COLO668 (cell line): Measurements from ENCODE around the gene APOBEC3H.

ENCODE experiments used
- DNase-seq: peaks from one replicate; lab custom pipeline; 2025; ENCODE audit not compliant: unreplicated experiment; lab: John Stamatoyannopoulos, UW

The APOBEC3H gene

DNA sequence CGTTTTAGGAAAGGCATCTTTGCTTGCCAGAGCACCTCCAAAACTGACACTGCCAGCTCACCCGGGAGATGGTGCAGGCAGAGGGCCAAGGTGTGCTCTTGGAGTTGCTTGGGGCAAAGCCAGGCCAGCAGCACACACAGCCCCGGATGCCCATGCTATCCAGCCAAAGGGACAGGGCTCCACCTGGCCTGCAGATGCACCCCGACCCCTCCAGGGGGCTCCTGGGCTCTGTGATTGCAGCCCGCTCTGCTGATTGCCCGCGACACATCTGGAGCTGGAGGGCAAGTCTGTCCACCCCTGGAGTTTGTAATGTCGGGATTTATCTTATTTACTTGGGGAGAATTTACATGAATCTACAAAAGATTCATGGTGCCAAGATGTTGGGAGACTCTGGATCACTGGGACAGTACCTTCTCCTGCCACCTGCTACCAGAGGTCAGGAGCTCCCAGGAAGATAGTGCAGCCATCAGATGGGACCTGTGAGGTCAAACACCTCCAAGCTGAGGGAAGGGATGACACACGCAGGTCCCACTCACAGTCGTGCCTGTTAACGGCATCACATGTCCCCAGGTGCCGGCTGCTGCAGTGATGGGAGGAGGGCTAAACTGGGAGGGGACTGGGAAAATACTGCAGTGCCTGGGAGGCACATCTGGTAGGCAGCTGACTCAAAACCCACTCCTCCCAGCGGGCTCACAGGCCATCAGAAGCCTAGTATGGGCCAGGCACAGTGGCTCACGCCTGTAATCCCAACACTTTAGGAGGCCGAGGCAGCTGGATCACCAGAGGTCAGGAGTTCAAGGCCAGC lies 38.2 kb downstream of the APOBEC3H start:
- DNase-seq: peak; percentile 60

DNA sequence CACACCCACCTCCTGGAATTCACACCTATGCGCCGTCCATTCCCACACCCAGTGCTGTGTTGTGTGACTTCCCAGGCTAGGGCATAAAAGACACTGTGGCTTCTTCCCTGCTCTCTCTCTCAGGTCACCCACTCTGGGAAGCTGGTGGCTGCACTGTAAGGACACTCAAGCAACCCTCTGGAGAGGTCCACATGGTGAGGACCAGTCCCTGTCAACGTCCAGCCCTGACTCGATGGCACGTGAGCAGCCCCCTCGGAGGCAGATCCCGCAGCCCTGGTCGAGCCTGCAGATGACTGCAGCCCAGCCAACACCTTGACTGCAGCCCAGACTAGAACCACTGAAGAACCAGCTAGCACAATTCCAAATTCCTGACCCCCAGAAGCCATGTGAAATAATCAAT lies 39.3 kb downstream of the APOBEC3H start:
- DNase-seq: no peak

DNA sequence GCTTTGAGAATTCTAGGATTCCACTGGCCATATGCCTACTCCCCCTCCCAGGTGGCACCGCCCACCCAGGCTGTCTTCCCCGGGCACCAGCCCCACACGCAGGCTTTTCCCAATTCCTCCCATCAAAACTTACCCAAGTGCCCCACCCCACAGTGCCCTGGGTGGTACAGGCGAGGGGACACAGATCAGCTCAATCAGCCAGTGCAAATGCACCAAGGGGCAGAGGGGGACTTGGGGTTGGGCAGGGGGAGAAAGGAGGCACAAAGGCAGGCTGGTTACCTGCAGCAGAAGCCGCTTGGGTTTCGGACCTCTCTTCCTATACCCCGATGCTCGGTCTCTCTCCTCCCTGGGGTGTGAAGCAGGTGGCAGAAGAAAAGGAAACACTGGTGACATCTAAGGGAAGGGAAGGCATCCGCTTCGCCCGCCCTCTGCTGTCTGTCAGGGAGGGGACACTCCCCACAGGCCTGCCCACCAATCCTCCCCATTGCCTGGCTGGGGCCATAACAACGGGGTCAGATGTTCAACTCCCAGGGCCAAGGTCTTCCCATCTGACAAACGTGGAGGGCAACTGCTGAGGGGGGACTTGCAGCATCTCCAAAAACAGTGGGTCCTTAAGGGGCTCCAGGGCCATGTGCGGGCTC lies 41.4 kb downstream of the APOBEC3H start:
- DNase-seq: no peak

DNA sequence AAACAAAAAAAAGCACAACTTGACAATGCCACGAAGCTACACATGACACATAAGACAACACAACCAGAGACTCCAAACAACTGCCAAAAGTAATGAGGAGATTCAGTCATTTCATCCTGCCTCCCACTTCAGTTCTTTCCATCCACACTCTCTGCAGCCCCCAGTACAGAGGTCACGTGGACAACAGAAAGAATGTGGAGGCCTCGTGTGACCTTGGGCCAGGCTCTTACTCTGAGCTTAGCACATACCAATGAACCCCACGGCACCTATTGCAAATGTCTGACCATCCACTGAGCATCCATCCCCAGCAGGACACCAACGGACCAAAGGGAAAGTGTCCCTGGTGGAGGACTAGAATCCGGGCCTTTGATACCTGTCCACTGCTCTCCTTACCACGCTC lies 42.9 kb downstream of the APOBEC3H start:
- DNase-seq: no peak

DNA sequence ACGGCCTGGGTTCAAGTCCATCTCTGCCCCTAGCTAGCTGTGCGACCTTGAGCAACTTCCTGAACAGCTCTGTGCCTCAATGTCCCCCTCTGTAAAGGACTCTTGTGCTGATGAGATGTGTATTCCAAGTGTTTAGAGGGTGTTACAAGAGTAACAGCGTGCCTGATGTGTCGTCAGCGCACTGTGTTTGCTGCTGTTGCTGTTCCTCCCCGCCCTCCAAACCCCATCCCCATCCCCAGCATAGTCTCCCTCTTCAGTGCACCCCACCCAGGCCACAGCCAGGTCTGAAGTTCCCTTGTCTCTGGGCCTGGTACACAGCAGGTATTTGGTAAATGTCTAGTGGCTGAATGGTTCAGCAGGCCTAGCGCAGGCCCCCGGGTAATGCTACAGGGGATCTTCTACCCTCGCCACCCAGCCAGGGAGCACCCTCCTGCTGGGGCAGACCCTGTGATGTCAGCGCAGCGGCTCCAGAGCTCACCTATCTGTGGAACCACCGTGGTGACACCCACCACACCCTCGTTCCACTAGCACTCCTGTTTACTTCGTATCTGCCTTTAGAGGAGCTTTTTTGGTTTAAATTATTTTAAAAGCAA lies 45.1 kb downstream of the APOBEC3H start:
- DNase-seq: no peak

DNA sequence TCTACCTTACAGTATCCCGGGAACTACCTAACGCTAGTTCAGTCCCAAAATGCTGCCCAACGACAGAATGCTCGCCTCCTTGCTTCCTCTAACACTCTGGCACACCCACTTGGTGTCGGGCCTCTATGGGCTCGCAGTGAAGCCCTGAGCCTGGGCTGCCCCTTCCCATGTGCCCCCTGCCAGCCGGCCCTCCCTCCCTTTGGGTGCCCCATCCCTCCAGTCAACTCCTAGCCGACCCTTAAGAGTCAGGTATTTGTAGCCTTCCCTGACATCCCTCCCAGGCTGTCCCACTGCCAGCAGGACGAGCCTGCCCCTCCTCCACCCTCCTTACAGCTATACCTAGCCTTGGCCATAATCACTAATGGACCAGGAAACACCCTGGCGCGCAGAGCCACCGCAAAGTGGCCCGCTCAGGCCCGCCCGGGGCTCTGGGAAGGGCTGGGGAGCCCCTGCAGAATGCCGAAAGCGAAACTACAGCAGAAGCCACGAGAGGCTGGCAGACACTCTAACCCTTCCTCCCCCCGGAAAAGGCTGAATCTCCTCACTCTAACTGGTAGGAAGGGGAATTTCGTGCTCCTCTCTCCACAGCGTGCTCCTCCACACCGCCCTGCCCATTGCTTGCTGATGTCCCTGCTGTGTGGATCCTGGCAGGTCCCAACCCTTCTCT lies 47.2 kb downstream of the APOBEC3H start:
- peak; percentile 32 for DNase-seq

DNA sequence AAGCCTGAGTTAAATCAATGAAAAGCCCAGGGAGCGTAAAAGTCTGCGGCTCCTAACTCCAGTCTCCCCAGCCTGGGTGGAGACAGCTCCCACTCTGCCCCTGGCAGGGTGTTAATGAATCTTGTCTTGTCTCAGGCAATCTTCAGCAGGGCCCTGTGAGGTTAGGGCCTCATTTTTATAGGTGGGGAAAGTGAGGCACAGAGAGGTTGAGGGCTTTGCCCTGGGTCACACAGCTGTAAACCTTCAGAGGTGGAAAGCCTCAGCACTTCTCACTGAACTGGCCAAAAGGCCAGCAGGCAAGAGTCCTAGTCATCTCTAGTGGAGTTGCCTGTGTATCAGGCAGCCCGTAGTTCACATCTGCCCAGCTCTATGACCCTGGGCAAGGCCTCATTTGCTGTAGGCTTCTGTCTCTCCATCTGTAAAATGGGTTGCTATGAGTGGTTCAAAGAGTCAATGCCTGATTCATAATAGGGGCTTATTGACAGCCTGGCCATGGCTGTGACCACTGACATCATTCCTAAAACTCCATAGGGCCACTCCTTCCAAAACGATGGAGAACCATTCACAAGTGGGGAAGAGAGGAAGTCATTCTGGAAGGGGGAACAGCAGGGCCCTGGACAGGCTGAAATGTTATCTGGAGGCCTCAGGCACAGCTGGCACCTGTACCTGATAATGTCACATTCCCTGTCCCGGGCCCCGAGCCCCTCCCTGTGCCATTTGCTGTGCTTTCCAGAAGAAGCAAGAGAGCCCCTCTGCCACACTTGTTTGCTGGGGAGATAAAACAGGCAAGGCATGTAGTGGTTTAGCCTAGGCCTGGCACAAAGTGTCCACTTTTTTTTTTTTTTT lies 49.4 kb downstream of the APOBEC3H start:
- DNase-seq: no peak

DNA sequence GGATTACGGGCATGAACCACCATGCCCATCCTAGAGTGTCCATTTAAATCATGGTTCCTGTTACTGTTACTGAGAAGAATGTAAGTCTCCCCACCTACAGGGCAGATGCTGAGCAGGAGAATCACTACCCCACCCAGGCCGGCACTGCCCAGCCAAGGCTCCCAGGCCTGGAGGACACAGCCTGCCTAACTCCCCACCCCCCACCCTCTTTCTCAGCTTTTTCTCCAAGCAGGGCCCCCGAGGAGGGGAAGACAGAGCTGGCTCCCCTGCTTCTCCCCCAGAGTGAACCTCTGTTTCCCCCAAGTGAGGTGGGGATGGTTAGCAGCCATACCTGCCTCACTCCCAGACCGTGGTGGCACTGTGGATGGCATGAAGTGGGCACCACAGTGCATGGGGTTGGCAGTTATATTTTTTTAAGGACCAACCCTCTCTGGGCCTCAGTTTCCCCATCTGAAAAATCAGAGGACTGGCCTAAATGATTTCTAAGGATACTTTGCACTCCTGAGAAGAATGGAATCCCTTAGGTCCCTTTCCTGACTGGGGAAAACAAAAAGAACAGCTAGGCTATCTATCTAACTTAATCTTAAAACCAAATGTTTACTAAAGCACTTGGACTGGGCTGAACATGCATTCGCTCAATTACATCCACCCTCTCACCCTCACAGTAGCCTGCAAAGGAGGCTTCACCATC lies 50.4 kb downstream of the APOBEC3H start:
- no peak for DNase-seq

DNA sequence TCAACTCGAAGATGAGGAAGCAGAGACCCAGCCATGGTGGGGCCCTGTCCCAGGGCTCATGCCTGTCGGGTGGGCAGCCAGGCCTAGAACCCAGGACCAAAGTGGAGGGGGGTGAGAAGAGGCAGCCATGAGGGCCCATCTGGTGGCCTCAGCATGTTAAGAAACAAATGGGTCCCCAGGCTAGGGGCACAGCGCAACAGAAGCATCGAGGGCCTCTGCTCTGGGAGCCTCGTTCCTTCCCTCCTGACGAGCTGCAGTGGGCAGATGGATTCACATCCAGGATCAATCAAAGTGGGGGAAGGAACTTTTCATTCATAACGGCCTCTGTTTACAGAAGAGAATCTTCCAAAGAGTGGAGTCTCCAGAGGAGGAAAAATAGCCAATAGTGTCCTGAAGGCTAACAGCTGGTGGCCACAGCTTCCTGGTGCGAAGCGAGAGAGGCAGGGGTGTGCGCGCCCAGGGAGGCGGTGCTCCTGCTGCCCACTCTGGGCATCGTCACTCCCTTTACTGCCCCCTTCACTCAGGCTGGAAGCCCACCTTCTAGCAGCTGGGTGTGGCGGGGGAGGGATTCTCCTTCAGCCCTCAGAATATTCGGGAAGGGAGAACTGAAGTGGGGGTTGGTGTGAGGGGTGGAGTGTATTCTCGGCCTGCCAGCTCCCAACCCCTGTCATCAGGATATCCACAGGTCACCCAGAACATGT lies 51.1 kb downstream of the APOBEC3H start:
- no peak for DNase-seq

DNA sequence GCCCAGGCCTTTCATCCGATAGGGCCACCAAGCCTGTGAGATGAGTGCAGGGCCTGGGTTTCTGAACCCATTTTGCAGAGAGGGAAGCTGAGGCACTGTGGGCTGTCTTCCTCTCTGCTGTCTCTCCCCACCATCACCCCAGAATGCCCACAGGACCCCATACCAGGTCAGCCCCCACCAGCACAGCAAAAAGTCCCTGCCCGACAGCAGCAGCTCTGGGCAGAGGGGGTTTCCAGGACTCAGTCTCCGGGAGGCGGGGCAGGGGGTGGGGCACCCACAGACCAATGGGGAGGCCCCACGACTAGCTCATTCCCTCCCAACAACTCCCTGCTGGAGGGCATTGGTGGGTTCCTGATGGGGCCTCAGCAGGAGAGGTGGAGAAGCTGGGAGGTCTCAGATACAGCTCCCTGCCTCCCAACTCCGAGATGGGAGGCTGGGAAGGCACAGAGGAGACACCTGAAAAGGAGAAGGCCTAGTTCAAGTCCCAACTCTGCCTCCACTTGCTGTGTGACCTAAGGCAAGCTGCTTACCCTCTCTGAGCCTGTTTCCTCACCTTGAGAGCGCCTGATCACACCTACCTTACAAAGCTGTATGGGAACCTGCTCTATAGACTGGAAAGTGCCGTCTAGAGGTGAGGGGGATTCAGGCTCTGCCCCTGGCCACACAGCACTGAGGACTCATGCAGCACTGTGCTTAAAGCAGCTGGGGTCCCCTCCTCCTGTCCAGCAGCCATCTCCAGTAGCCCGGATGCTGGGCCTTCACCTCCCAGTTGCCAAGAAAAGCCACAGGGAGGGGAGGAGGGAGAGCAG lies 51.9 kb downstream of the APOBEC3H start:
- no peak for DNase-seq

DNA sequence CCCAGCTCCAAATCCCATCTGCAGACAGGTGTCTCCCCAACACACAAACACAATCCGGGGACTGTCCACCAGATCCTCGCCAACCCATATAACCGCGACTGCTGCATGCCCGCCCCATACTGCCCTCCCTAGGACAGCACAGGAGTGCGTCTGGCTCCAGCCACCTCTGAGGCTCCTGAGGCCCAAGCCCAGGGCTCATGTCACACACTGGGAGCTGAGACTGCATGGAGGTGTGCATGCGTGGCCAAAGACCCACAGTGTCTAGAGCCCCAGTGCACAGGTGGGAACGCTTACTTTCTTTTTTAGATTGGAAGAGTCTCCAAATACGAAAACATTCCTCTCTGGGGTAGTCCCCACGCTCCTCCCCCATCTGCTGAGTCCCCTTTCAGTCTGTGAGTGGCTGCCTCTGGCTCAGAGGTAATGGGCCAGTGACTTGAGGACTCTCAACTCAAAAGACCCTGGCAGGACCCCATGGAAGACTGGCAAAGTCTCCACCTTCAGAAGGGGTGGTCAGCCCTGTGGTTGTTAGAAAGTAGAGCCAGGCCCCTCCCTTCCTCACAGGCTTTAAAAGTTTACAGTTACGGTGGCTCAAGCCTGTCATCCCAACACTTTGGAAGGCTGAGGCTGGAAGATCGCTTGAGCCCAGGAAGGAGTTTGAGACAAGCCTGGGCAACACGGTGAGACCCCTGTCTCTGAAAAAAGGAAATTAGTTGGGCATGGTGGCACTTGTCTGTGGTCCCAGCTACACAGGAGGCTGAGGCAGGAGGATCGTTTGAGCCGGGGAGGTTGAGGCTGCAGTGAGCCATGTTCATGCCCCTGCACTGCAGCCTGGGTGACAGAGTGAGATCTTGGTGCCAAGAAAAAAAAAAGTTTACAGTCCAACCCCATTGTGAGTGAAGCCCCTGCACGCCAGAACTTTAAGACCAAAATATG lies 53.1 kb downstream of the APOBEC3H start:
- DNase-seq: no peak

DNA sequence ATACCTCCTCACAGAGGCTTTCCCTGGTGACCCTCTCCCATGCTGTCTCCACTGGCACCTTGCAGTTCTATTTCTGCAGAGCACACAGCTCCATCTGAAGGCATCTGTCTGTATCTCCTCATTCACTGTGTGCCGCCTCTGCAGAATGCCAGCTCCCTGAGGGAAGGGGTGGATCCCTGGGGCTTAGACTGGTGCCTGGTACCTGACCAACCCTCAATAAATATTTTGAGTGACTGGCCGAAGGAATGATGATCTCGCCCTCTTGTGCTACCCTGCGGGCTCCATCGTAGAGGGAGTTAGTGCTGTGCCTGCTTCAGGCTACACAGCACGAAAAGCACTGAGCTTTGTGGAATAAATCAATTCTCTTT lies 53.8 kb downstream of the APOBEC3H start:
- DNase-seq: no peak

DNA sequence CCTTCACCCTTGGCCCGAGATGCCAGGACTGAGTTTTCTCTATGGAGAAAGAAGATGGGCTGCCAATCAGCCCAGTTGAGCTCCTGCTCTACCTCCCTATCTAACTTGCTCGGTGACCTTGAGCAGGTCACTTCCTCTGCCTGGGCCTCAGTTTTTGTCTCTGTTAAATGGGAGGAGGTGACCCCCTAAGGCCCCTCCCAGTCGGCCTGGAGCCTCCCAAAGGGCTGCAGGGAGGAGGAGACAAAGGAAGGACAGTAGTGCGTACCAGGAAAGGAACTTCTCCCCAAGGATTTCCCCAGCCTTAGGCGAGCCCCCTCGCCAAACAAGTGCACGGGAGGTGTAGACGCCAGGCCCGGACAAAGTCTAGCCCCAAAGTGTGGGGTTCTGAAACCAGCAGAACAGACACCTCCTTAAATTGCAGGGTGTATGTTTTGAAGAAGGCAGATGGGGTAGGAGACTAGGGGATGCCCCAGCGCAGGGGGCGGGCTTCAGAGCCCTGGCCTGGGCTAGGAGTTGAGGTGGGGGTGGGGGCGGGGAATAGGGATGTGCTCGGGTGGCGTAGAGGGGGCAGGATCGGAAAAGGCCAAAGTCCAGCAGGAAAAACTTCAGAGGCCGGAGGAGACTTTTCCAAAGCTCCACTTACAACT lies 54.4 kb downstream of the APOBEC3H start:
- no peak for DNase-seq

DNA sequence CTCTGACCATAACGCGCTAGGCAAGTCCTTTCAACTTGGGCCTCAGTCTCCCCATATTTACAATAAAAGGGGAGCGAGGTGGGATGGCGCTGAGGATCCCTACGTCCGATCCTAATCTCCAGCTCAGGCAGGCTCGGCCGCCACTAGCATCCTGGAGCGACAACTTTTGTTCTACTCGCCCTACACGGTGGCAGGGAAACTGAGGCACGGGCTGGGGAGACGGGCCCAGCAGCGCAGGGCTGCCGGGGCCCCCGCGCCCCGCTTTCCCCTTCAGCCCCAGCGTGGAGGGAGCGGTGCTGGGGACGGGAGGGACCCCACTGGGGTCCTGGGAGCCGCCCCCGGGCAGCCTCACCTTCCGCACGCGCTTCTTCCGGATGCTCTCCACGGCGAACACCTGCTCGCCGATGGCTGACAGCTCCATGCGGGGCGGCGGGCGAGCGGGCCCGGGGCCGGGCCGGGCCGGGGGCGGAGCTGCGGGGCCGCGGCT lies 55.0 kb downstream of the APOBEC3H start:
- DNase-seq: no peak

DNA sequence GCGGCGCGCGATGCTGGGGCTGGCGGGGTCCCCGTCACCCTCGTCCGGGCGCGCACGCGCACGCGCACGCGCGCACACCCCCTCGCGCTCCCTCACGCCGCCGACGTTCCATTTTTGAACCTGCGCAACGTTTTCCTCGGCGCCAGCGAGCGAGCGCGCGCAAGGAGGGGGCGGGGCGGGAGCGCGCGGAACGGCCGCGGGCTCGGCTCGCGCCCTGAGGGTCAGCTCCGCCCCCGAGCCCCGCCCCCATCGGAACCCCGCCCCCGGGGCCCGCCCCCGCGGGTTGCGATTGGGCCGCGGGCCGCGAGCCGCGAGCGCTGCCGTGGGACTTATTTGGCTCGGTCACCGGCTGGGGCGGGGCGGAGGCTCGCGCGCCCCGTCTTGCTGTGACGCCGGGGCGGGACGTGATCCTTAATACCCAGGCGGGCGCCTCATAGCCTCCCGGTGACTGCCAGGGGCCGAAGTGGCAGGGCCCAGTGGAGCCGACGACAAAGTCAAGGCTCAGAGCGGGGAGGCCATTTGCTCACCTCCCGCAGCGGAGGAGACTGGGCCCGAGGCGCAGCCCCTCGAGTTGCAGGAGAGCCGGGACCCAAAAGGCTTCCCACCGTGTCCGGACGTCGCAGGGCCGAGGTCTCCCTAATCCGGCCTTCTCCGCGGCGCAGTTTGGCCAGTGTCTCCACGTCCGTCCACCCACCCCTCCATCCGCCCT lies 55.6 kb downstream of the APOBEC3H start, which contains the start of gene CBX7:
CBX7 (minus strand) TSS at position 170 of the 709 bp plus-strand sequence. CDS start 236 bp downstream, outside the sequence.
- DNase-seq: peak; percentile 90

DNA sequence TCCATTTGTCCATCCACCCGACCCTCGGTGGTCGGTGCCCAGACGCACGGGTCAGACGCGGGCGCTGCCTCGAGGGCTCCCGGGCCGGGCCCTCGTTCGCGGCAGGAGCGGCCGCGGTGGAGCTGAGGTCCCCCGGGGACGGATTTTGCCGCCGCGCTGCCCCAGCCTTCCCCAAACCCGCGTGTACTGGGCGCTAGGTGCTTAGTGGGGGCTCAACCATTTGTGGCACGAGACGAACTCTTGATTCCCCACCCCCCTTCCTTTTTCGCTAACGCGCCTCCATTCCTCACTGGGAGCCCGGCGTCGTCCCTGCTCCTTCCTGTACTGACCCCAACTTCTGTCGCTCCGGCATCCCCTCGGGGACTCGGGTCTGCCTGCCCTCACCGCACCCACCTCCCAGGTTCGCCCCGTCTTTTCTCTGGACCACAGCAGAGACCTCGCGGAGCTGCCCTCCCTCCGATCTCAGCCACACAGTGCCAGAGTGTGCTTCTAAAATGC lies 56.2 kb downstream of the APOBEC3H start:
- DNase-seq: no peak
